NOMO-1 treated with DMSO at 0.1 percent for 48 hours (cell line): ENCODE data around the gene PLCB4.
"Not testable (repeated sequence)": the region's sequence is repeated elsewhere in the genome, so short reads cannot be mapped to it uniquely, and the experiment has no call there.

Experiments used
- DNase-seq: peaks from one replicate; lab custom pipeline; 2025; ENCODE audit not compliant: unreplicated experiment; lab: John Stamatoyannopoulos, UW

The PLCB4 gene

DNA sequence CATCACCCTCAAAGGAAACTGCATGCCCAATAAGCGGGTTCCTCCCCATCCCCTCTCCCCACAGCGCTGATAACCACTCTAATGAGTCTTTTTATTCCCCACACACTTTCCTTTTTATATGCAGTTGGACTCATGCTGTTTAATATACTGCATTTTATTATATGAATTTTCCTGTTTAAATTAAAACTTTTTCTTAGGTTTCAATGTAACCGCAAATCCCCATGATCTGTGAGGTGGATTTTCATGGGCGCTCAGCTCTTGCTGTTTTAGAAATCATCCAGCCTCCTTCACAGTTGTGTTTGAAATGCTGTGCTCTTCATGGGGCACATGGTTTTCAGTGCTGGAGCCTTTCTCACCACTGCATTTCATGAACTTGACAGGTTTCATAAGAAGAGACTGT is 280.4 kb downstream of the PLCB4 start:
- DNase-seq, result no peak

GRCh38 chr20:9352739-9353138 is 283.9 kb downstream of the PLCB4 start:
- DNase-seq, result no peak

DNA sequence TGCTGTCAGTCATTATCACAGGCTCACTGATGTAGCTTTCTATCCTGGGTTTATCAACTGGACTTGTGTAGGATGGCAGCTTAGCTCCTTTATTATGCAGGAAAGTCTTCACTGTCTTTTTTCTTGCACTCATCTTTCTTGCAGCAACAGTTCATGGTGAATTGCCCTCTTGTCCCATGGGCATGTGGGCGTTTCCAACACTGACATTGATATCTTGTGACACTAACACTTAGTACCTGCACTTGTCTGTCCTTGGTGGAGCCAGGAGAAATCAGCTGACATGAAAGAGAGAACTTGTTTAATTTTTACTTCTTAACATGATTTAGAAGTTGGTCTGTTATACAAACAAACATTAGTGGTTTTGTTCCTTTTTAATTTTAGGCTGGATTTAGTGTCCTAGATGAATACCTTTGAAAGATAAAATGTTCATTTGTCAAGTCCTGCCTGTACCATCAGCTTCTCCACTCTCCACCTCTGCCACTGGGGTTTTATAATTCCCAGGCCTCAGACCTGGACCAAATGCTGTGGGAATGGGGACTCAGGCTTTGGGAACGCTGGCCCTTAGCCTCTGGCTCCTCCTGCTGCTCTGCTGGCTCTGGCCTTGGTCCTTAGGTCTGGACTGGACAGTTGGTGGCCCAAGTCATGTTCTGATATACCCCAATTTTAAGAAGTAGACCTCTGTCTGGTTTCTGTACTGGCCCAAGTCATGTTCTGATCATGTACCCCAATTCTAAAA is 284.5 kb downstream of the PLCB4 start:
- no peak for DNase-seq

GRCh38 chr20:9353916-9354276 is 285.0 kb downstream of the PLCB4 start:
- DNase-seq, result no peak

DNA sequence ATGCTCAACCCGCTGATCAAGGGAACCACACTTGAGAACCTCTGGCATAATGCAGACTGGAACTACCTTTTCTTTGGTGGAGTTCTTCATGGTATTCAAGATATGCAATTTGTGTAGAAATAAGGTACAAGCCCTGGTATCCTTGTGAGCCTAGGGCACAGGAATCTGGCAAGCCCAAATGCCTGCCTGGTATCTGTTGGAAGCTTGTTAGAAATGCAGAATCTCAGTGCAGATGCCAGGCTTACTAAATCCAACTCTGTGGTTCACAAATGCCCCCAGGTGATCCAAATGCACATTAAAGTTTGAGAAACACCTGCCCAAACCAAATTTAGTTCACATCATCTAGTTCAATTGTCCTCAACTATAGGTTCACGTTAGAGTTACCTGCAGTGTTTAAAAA is 285.7 kb downstream of the PLCB4 start:
- no peak for DNase-seq

DNA sequence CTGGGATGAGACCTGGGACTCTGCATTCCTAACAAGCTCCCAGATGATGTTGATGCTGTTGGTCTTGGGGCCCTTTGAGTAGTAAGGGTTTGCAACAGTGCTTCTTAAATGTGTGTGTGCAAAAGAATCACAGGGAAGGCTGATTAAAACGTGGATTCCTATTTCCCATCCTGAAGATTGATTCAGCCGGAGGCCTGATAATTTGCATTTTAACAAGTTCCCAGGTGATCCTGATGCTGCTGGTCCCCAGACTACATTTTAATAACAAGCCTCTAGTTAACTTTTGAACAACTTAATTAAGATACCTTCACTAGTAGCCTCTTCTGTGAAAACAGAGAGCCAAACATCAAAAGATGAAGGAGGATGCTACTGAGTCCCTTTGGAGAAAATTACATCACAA is 289.1 kb downstream of the PLCB4 start:
- DNase-seq, result no peak

DNA sequence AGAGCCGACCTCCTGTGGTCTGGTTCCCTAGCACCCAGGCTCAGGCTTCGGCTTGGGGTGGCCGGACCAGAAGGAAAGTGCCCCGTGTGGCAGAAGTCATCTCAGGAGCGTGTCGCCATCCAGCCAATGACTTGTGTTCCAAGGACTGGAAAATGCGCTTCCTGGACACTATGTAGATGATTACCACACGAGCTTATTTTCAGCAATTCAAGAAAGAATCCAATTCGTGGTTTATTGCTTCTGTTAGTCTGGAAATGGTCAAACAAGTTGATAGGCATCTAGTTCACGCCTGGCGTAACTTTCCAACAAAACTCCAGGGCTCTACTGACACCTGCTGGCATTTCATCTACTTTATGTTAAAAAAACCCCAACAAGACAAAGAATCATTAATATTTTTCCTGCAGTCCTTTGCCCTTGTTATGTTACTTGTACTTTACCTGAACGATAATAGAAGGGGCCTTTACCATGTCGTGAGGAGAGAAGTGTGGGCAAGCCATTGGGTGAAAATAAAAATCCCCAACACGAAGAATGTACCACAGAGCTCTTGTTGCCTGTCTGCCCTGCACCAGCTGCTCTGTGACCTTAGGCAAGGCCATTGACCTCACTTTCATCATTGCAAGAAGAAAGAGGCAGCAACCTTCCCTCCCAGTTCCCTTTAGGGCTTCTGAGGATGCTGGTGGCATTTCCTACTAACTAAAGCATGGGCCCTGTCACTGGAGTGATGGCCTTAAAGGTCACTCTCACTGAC is 290.8 kb downstream of the PLCB4 start:
- DNase-seq, result peak; percentile 28

- no peak for DNase-seq
These were observed 291.5 kb downstream of the PLCB4 start for GRCh38 chr20:9360431-9360830.

DNA sequence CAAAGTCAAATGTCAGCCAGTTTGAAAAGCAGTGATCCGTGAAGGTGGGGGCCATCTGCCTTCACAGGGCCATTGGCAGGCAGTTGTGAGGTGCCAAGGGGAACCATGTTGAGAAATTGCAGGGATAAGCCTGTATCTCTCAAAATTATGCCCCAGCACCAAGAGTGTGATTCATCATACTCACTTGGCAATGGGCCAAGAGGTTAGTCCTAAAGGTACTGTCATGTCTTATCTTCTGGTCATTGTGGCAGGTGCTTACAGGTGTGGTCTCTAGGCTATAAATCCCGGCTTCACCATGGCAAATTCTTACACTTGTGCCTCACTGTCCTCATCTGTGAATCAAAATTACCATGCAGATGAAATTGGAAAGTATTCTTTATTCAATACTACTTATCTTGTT is 294.8 kb downstream of the PLCB4 start:
- no peak for DNase-seq

DNA sequence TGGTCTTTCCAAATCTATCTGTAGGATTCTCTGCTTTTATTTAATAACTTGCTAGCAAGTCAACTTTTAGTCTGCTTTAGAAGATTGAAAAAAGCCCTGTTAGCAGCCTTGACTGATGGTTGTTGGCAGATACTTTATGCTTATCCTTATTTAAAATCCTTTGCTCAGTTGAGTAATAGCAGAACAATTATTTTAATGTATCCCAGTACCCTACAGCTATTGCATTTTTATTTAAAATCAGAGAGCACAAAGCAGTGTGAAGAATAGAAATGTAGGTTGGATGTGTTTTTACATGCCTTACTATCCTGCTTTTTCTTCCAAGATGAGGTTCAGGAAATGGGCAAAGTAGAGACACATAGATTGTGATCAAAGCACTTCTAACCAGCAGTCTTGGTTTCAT is 298.4 kb downstream of the PLCB4 start:
- DNase-seq, result no peak

DNA sequence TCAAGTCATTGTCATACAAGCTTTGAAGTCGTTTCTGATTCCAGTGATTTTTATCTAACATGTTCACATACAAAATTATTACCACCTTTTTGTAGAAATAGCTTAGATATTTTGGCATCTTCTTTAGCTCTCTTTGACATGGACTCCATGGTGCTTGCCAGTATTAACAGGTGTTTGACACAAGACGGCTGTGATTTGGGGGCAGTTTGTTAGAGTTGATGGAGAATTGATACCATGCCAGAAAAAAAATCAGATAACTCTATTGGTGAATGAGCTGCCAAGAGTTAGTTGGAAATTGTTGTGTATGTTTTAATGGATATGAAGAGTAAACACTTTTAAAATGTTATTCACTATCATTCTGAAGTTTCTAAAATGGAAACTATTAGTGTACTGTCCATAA is 298.9 kb downstream of the PLCB4 start:
- no peak for DNase-seq

DNA sequence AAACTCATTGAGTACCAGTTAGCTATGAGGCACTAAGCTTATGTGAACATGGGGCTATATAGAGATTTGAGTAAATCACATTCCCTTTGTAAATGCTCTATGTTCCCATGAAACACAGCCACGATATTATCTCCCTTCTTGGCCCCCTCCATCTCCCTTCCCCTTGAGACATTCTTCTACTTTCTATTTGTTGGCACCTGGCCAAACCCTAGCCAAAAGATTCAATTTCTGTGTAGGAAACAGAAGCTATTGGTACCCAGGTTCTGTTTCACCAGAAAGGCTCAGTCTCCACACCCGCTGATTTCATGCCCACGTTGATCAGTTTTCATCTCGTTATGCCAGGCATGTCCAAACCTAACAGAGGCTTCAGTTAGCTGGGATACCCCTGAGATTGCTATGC is 300.0 kb downstream of the PLCB4 start:
- no peak for DNase-seq

- no peak for DNase-seq
These were observed 300.7 kb downstream of the PLCB4 start for GRCh38 chr20:9369557-9369956.

DNA sequence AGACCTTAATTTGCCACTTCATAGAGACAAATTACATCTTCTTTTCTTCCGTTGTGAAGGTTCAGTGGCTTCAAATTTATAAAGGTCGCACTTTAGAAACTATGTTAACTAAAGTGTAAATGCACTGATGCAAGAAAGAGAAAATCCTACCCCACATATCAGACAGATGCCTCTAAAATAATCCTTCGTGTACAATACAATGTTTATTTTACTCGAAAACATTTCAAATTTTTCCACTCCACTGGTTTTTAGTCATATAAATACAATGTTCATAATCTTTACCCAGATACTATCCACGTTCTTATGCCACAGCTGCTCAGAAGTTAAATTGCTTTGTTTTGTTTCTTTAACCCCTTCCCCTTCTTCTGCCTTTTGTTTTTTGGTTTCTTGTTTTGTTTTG is 305.2 kb downstream of the PLCB4 start:
- DNase-seq, result no peak

DNA sequence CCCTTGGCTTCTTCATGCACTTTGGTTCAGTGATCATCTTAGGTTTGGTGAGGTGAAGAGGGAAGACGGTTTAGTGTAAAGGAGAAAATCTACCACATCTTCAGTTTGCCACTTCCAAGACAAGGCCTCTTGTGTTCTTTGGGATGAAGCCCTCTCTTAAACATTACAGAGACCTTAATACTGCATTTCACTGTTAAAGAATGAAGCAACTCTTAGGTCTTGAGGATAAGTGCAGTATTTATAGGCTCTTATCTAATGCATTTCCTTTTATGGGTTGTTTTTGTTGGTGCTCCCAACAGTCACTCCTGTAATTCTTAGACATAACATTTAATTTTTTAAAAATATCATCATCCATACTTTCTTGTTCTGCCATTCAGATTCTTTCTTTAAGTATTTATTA is 305.6 kb downstream of the PLCB4 start:
- no peak for DNase-seq

- no peak for DNase-seq
These were observed 306.4 kb downstream of the PLCB4 start for GRCh38 chr20:9375221-9375681.

- no peak for DNase-seq
These were observed 308.1 kb downstream of the PLCB4 start for GRCh38 chr20:9377007-9377406.

GRCh38 chr20:9385345-9386310 is 316.7 kb downstream of the PLCB4 start:
- DNase-seq, result not testable (repeated sequence)

- no peak for DNase-seq
These were observed 319.4 kb downstream of the PLCB4 start for GRCh38 chr20:9388160-9388812.

DNA sequence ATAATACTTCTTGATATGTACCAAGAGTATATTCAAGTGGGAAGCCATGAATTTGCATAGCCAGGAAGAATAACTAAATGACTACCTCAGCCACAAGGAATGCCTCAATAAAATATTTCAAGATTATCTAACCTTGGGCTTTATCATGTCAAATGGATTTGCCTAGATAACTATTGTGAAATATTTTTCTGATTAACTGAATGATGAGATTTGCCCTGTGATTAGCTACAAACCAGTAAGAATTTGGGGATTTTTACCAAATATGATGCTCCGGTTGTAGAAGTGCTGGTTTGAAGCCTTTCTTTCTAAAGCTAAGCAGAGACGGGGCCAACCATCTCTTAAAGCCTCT is 319.9 kb downstream of the PLCB4 start:
- no peak for DNase-seq

DNA sequence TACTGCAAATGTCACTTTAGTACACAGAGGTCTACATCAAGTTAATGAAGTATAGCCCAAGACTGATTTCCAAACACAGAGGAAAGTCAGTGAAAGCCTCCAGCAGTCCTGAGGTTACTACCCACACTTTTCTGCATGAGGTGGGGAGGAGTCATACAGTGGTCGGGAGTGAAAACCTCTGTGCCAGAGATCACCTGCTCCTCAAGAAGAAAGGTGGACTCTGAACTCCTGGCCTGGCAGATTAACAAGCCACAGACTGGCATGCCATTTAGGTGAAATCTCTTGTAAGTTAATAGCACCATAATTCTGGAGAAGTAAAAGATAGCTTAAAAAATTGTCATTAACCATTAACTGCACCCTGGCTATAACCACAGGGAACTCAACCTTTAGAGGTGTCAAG is 320.5 kb downstream of the PLCB4 start:
- no peak for DNase-seq
